ENCODE results near the gene ADAM33.

The ADAM33 gene

DNA sequence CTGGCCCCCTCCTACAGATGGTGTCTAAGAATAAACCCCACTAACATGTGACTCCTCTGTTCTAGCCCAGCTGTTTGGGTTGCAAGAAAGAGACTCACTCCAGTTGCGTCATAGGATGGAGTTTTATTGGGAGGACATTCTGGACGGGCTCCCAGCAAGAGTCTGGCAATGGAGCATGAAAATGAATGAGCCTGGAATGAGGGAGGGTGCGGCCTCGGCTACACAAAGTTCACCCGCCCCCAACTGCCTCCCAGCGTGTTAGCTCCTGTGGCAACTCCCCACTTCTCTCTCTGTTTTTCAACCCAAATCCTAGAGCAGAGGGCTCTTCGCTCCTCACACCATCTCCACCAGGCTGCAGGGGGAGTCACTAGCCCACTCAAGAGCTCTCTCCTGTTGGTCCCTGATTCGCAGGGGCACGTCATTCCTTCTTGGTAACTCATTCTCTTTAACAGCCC is 5.1 kb upstream of the ADAM33 start:
- DNase-seq: no peak

DNA sequence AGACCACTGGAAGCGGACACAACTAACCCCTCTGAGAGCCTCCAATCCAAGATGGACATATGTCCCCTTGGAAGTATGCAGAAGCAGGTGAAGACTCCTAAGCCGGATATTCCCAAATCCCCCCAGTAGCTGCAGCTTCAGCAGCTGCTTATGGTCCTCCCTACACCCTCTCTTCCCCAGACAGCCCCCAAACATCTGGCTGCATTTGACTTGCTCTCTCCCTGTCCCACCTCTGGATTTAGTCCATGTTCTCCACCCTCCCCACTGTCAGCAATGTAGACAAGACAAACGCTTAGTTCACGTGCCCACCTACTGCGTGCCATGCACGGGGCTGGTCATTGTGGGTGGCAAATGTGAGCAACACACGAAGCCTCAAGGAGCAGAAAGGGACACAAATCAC is 4.6 kb upstream of the ADAM33 start:
- no peak for DNase-seq

DNA sequence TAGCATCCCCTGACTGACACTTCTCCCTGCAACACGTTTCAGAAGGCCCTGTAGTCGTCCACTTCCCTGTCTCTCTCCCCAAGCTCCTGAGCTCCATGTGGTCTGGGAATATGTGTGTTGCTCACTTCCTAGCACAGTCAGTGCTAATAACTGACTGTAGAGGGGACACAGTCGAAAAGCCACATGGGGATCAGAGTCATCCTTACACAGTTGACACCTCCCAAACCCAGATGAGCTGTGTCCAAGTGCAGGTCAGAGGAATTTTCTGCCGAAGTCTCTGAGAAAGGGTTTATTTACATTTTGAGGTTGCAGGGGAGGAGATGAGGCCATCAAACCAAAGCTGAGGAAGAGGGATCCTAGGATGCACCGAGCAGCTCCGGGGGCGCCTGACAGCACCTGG is 3.5 kb upstream of the ADAM33 start:
- DNase-seq: no peak

DNA sequence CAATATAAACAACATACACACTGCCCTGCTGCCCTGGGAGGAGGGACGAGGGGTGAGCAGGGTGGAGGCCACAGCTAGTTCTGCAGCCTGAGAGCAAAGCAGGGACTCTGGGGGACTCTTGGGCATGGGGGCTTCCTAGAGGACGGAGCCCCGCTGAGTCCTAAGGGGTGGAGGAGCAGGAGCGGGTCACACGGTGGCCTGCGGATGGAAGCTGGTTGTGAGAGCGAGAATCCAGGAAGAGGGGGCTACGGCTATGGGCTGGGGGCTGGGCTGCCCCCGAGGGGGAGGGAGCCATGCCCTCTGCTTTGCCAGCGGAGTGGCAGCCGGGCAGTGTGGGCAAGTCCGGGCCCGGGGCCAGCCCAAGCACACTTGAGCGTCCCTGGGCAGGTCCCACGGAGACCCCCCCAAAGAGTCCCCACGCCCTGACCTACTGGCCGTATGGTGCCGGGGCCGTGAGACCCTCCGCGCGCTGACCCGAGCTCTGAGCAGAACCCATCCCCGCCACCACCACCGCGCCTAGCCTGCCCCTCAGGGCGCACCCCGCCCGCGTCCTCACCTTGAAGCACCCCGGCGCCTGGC is 369 bp downstream of the ADAM33 start:
- no peak for DNase-seq

DNA sequence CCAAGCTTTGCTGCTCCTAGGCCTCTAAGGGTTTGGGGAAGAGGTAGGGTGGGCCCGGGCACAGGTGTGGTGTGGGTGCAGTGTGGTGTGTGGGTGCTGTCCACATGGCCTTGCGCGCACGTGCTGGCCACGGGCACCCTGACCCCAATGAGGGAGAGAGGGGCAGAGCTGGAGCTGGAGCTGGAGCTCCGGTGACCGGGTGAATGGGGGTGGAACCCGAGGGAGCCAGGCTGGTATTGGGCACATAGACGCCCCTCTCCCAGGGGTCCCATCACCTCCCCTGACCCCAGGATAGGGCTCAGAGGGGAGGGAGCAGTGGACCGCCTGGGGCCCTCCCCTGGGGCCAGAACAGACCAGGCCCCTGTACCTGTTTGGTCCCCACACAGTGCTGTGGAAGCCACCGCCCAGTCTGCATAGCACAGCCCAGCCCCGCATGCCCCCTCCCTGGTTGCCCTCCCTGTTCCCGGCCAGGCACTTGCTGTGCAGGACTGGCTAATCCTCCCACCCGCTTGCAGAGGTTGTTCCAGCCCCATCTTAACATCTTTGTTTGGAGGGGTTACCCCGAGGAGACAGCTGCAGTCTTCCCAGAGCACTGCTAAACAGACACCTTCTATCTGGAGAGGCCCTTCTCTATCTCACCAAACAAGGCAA is 984 bp downstream of the ADAM33 start:
- no peak for DNase-seq

DNA sequence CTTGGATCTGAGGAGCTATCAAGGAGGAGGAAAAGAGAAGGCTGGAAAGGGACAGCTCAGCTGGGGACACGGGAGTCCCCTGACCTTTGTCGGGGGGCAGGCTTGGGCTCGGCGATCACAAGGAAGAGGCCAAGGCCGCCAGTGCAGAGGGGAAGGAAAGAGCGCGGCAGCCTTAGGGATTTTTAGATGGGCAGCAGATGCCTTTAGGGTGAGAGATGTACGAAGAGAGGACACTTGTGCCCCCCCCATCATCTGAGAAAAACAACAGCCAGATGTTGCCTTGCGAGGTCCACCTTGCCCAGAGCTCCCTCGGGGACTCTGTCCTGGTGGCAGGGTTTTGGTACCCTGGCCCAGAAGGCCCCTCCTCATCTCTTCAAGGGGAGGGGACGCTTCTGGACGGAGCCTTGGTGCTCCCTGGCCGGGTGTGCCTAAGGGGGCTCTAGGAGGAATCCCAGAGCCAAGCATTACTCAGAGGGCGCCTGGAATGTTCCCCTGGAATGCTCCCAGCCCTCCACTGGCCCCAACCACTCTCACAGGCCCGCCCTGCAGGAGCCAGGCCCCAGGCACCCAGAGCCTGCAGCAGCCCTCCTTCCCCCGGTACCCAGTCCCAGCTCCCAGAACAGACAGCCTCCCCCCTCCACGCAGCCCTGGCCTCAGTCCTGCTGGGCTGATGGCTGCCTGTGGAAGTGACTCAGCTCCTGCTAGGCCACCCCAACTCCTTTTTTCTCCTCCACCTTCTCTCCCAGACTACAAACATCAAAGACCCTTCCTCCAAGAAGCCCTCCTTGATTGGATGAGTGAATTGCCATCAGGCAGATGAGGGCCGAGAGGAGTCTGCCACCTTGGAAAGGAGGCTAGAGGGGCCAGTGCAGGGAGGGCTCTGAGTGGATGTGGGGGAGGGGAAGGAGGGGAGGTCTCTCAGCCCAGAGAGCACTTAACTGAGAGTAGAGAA is 1.8 kb downstream of the ADAM33 start:
- no peak for DNase-seq

DNA sequence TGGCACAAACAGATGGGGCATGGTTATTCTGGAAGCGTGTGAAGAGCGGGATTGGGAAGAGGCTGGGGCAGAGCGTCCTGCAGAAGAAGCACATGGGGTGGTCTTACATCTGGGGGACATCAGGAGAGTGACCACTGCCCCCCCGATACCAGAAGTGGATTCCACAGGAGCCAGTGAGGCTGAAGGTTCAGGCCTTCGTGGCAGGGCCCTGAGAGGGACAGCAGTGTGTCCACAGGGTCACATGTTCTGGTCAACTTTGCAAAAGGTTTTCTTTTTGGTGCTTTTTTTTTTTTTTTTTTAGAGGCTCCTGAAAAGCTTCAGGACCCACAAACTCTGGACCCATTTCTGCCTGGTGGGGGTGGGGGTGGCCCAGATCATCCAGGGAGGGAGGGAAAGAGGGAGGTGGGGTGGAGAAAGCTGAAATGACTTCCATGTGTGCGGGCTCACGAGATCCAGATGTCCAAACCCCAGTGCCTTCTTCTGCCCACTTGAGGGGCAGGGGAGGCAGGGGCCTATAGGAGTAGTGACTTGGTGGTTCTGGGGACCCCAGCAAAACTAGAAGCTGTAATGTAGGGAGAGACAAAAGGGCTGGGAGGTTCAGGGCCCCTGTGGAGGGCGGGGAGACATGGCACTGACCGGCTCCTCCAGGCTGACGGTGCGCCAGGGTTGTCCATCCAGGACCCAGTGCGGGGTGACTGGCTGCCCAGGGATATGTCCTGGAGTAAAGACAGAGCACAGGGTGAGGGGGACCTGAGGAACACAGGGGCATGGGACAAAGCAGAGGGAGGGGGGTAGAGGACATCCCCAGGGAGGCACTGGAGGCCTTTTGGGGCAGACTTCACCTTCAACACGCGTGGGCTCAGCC is 2.7 kb downstream of the ADAM33 start:
- DNase-seq: no peak

DNA sequence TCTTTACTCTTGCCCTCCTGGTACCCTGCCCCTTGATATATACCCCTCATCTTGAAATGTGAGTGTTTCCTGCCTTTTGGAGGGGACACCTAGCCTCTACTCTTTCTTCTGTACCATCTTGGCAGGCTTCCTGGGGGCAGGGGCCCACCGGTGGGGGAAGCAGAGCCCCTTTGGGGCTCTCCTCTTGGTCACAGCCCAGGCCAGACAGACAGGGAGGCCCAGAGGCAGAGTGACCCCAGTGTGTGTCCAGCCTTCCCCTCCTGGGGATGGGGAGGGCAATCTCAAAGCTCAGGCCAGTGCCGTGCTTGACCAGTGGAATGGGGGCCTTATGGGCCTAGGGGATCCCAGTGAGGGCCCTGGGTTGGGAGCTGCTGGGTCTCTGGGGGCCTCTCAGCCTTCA is 3.6 kb downstream of the ADAM33 start:
- DNase-seq: no peak

DNA sequence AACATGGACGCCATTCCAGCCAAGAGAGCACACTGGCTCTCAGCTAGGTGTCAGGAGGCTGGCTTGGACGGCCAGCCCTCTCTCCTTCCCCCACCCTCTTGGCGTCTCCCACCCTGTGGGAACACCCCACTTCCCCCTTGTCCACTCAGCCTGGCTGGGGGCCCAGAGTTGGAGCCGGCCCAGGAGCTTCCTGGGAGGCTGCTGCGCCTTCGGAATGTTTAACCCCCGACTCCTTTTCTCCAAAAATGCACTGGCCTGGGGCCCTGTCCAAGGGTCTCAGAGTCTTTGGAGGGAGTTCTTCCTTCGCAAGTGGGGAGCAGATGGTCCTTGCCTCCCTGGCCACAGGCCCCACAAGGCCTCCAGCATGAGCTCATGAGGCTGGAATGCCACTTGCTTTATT is 4.1 kb downstream of the ADAM33 start:
- no peak for DNase-seq

DNA sequence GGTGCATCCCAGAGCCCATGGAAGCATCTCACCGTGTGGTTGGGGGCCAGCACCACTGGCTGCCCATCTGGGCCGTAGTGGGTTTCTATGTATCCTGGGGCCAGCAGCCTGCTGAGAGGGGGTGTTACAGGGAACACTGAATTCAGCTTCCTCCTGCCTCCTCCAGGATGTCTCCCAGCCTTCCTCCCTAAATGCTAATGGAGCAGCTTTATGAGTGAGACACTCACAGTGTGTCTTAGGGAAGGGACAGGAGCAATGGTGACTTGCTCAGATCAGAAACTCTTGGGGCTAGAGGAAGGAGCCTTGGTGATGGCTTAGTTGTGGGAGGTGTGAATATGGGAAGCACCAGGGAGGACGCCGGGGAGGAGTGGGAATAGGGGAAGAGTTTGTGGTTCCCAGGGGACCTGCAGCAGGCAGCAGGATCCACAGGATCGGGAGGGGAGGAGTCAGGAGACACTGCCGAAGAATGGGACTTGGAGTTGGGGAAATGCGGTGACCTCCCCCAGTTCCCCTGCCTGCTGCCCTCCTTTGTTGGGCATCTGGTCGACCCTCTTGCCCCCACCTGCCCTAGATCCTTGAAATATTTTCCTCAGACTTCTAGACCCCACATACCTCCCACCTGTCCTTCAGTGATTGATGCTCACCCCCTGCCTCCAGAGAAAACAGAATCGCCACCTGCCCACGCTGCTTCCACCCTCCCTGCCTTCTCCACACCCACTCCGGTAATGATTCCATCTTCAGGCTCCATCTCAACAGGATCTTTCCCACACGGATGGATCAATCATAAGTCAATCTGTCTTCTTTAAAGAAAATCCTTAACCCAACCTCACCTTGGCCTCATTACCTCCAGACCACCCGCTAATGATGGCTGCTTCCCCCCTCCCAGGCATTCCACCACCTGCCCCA is 6.6 kb downstream of the ADAM33 start:
- DNase-seq: no peak

DNA sequence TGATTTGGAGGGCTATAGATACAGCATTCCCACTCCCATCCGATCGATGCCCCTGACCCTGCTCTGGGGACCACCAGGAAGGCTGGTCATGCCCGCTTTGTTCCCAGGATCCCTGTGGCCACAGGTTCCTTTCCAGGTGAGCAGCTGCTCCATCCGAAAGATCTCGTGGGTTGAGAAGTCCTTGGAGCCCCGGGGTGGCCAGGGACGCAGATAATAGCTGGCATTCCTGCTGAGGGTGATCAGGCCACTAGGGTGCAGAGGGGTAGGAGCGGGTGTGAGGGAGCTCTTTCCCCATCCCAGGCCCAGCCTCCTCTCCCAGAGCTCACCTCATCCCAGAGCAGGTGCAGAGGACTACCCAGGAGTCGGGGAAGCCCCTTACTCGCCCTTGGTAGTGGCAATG is 7.4 kb downstream of the ADAM33 start:
- DNase-seq: no peak

DNA sequence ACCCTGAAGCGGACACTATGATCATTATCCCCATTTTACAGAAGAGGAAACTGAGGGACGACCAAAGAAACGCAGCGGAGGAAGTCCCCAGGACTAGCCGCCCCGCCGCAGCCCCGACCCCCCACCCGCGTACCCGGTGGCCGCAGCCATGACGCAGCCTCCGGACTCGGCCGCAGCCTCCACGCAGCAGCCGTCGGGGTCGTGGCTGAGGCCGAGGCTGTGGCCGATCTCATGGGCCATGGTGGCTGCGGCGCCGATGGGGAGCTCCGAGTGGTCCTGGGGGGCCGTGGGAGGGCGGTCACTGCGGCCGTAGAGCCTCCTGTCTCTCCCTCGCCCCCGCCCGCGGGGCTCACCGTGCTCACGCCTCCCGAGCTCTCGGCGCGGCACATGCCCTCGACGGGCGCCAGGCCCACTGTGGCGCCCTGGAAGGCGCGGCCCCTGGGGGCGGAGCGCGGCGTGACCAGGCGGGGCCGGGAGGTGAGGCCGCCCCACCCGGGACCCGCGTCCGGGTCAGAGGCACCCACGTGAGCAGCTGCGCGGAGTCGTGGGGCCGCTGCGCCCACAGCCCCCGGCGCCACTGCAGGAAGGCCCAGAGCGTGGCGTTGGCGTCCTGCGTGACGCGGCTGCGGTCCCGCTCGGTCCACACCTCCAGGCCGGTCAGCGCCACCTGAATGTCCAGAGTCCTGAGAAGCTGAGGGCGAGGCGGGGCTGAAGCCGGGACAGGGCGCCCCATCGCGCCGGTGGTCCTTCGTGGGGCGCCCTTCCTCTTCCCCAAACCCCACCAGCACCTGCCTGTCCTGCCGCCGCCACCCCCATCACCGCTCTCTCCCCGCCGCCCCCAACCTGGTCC is 8.4 kb downstream of the ADAM33 start:
- no peak for DNase-seq

DNA sequence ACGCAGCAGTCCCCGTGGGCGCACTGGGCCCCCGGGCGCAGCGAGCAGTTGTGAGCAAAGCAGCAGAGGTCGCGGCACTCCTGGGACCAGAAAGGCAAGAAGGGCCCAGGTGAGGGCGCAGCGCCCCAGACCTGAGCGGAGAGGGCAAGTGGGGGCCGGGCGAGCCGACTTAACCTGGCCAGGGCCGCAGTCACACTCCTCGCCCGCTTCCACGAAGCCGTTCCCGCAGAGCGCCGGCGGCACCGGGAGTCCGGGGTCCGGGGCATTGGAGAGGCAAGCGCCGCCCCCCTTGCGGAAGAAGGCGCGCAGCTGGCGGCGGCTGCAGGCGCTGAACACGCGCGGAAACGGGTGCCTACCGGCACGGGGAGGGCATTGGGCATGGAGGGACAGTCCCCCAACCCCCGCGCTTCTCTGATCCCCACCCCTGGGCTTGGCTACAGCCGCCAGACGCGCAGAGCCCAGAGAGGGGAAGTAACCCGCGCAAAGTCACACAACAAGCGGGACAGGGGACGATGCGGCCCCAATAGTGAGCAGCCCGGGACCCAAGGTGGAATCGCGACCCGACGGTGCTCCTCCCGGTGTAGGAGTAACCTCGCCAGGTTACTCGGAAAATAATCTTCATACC is 9.2 kb downstream of the ADAM33 start:
- peak; percentile 13 for DNase-seq

DNA sequence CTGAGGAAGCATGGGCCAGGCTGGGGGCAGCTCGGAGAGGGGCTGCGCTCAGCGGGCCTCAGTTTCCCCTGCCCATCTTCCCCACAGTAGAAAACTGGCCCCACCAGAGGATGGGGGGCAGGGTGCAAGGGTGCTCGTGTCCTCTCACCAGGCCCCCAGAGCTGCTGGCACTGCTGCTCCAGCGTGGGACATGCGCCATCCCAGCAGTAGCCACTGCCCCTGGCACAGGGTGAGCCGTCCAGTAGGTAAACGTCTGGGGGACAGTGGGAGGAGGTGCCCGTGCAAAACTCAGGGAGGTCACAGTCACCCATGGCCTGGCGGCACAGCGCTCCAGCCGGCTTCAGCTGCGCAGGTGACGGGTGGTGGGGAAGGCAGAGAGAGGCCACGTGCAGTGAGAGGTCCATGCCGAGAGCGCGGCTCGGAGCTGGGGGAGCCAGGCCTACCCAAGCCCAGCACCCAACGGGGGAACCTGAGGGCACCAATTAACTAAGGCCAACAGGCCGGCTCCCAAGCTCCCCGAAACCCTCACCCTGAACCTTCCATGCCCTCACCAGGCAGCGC is 9.7 kb downstream of the ADAM33 start:
- DNase-seq: no peak

DNA sequence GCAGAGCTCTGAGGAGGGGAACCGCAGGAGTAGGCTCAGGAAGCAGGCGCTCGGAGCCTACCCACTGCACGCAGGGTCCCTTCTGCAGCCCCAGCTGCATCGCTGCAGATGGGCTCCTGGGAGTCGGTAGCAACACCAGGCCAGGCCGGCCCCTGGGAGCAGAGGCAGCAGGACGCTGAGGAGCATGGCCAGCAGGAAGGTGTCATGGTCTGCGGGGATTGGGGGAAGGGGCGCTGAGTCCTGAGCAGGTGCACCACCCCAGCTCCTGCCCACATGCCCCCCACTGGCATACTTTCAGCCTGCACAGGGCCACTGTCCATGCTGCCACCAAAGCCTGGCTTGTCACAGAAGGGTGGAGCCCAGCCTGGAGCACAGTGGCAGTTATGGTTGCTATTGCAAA is 10.9 kb downstream of the ADAM33 start:
- DNase-seq: no peak

DNA sequence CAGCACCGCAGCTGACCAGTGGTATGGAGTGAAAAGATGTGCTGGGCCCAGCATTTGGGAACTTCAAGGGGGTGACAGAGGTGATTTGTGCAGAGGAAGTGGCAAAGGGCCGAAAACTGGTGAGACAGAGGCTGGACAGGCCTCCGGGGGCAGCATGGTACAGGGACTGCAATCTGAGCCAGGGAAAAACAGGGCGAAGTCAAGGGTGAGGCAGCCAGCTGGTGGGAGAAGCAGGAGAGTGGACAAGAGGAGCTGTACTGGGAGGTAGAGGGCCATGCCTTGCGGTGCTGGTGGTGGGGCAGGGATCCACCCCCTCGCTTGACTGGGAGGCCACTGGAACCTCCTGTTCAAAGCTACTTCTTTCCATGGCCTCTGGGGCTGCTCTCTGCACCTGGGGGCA is 11.3 kb downstream of the ADAM33 start:
- DNase-seq: no peak

DNA sequence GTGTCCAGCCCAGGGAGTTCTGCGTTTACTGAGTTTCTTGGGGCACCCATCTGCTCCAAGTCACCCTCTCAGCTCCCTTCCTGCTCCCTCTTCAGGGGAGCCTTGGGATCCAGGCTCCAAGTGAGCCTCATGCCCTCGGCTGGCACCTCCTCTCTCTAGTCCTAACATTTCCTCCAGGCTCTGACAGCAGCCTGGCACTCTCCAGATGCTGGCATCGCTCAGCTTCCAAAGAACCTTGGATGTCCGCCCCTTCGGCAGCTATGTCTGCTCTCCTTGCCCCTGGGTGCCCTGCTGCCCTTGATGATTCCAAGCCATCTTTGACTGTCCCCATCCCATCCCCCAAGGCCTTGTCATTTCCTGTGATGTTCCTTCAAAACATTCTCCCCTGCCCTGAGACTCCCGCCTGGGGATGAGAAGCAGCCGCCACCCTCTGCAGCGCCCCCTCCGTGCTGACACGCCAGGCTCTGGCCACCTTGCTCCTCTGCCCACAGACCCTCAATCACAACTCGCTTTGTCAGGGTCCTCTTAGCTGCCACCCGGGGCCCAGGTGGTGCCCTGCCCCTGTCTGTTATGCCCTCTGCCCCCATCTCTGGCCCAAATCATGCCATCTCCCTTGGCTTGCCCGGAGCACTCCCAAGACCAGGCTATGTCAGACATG is 12.0 kb downstream of the ADAM33 start:
- no peak for DNase-seq

DNA sequence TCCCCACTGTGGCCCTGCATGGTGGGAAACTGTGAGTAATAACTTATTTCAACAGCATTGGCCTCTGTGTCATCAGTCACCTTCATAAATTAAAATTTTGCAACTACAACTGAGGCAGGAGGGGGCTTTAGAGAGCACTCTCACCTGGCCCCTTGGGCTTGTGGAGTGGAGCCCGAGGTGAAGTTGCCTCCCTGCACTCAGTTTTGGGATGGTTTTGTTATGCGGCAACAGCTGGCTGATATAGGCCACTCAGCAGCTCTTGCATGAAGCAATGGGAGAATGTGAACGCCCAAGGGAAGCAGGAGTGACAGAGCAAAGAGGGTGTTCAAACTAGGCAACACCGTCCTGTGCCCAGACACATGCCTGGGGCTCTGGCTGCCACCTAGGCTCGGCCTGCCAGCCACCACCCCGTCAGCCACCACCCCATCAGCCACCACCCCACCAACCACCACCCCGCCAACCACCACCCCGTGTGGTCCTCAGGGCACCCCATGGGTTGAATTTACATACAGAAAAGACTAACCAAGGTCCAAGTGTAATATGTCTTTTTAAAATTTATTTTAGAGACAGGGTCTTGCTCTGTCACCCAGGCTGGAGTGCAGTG is 14.3 kb downstream of the ADAM33 start:
- DNase-seq: no peak

DNA sequence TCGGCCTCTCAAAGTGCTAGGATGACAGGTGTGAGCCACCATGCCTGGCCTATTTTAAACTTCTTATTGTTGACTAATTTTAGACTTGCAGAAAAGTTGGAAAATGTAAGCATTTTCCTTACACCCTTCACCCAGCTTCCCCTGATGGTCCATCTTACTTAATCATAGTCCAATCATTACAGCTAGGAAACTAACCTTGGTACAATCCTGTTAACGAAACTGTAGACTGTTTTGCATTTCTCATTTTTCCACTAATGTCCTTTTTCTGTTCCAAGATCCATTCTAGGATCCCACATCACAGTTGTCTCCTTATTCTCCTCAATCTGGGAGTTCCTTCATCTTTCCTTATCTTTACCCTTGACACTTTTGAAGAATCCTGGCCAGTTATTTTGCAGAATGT is 18.0 kb downstream of the ADAM33 start:
- no peak for DNase-seq
